Left forelimb (tissue), 1 donor: Measurements from ENCODE around the gene IL36G.

ENCODE experiments used
- DNase-seq: peaks from one replicate; pipeline ENCODE4 v3.0.0-alpha.2; 2018; ENCODE audit warnings: low spot score

Gene IL36G

DNA sequence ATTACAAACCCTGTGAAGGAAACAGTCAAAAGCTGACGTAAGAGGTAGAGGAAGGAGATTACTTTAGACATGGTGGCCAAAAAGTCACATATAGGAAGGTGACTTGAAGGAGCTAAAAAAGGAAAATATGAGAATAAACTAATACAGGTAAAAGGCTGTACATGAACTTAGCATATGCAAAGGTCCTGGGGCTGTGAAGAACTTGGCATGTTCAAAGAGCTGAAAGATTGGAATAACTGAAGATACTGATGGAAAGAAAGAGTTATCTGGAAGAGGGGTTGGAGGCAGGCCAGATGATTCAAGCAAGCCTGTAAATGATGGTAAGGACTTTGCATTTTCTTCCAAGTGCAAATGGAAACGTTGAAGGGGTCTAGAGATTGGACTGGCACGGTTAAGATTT is 40.7 kb downstream of the IL36G start:
- no peak for DNase-seq

DNA sequence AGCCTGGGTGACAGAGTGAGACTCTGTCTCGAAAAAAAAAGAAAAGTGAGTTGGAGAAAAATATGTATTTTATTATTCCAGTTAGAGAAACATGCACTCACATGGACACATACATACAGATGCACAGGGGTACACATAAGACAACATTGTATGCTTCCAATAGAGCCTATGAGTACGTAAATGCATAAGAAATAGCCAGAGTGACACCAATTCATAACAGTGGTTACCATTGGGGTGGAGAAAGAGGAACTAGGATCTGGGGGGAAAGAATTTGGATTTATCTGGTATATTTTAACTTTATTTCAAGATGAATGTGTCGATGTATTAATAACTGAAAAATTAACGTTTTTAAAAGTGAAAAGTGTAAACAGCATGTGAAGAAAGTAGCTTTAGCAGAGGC is 43.5 kb downstream of the IL36G start:
- DNase-seq, result no peak

DNA sequence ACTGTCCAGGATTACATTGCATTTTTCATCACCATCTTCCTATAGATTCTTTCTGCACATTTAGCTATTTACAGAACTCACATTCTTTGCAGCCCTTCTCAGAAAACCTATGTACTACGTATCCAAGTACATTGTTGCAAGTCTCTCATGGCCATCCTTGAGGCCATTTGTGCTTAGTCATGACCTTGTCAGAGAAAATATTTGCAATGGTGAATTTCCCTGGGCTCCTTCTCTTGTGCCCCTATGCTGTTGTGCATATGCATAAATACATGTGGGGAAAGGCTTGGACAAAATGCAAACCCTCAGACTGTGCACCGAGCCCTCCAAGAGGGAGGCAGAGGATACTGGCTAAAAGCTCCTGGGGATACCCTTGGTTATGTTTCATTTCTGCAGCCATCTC is 47.0 kb downstream of the IL36G start:
- DNase-seq, result no peak

DNA sequence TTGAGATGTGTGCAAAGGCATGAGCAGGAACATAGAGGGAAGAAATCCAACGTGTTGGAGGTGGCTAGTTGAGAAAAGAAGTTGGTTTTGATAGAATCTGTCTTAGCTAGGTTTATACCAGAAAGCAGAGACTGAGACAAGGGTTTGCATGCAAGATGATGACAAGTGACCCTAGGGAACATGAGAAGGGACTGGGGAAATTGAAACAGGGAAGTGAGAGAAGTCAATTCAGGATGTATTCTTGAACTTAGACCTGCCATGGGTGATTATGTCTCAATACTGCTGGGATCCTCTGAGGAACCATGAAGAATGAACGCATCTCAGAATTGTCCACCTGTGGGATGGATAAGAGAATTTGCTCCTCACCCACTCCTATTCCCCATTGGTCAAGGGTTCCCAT is 47.9 kb downstream of the IL36G start:
- no peak for DNase-seq

DNA sequence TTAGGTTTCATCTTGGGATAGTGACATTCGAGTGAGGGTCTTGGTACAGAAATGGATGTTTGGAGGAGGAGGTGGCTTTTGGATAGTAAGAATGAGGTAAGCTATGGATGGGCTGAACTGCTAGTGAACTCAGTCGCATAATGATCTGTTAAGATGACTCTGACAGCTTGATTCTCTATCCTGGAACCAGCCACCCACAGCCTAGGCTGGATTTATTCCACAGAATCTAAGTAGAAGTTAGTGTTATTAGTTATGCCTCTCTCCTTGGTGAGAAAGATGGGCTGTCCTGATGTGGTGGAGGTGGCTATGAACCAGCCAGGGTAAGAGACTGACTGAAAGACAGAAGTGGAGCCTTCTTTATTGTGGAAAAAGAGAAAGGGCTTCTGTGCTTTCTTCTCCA is 49.9 kb downstream of the IL36G start:
- DNase-seq, result no peak

DNA sequence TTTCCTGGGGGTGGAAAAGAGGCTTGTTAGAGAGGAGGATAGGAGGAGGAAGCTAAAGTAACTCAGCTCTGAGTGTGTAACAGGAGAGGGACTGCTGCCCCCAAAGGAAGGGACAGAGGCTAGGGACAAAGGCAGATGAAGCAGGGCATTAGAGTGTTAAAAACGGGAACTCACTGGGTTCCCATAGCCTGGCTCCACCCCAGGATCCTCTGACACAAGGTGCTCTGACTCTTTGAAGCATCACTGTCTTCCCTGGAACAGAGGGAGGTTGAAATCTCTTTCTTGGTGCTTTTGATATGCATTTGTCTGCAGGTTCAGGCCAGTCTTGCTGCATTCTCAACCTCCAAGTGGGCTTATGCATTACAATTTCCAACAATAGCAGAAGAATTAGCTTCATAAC is 50.3 kb downstream of the IL36G start:
- DNase-seq, result no peak

DNA sequence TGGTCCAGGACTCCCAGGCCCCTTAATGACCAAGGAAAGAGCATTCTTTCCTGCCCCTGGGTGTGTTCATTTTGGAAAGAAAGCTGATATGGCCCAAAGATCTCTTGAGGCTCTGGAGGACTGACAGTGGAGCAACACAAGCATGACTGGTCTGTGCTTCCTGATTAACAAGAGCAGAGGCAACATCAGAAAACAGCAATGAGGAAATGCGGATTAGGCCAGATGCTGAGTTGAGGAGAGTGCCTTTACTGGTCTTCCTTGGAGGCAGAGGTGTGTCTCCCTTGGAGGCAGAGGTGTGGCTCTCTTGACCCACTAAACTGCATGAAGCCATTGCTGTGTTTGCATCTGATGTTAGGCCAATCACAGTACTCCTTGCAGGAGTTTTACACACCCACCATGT is 54.9 kb downstream of the IL36G start:
- no peak for DNase-seq

DNA sequence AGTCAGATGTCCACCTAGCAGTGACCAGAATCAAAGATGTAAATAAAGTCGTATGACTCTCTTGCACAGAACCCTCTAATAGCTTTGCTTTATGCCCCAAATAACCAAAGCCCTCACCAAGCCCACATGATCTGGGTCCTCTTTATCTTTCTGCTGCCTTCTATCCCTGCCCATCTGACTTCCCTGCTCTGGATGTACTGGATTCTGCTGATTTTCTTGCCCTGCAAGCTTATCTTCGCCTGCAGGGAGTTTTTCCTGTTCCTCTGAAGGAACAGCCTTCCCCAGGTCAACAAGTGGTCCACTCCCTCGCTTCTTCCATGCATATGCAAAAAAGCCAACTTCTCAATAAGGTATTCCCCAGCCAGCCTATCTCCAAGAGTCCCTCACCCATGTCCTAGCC is 56.2 kb downstream of the IL36G start:
- DNase-seq, result no peak
